HG03432 (cell line): ENCODE results near the gene ABLIM2.

ENCODE experiments used
- ATAC-seq: cut with Tn5 transposase; IDR thresholded peaks from one replicate; pipeline ENCODE4 v1.9.1; 2021; ENCODE audit warnings: mild to moderate bottlenecking, moderate library complexity; ENCODE audit not compliant: unreplicated experiment

ABLIM2 gene

DNA sequence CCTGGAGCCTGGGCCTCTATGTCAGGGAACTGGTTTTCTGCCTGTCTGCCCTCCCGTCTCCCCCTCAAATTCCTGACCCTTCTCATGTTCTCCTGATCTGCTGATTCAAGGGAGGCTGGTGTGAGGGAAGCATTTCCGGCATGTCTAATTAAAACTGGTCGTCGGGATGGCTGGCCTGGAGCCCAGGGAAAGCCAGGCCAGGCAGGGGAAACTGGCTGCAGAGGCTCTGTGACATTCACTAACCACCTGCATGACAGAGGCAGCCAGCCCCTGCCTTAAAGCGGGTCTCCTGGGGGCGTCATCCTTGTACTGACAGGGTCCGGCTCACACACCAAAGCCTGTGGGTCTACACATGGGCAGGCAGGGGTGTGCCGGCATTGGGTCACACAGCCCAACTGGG, 35.2 kb downstream of the ABLIM2 start:
- no peak for ATAC-seq

DNA sequence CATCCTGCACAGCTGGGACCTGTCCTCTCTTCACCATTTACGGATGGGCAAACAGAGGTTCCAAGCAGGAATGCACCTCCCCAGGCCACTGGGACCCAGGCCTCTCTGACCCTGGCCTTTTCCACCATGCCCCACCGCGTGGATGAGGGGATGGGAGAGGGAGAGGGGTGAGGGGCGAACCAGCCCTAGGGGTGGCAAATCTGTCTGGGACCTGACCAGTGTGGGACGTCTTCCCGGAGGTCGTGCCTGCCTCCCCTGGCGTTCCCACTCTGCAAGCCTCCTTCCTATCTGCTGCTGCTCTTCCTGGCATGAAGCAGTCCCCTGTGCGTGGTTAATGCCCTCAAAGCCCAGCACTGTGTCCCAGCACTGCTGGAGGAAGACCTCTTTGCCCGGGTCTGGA, 35.9 kb downstream of the ABLIM2 start:
- no peak for ATAC-seq

DNA sequence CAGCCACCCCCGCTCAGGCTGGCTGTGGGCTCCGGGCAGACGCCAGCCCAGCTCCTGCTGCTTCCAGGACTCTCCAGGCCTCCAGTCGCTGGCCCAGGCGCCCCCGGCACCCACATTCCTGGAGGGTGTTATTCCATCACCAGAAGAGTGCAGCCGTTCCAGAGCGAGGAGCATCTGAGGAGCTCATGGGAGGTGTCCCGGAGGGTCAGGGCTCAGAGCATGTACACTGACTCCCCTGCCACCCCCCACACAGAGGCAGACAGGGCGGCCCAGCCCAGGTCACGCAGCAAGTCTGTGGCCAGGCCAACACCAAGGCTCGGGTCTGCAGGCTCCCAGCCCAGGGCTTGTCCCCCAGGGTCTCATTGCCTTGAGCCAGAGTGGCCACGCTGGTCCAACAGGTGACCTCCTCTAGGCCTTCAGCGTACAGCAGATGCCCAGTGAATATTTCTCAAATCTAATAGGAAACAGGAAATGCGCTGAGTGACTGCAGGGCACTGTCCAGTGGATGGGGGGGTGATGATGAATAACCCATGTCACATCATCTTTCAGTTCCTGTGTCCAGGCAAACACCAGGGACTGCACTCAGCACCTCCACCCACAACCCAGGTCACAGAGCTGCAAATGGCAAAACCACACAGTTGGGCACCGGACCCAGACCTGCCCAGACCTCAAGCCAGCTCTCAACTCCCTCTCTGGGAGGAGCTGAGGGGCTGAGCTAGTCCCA, 37.2 kb downstream of the ABLIM2 start:
- no peak for ATAC-seq

DNA sequence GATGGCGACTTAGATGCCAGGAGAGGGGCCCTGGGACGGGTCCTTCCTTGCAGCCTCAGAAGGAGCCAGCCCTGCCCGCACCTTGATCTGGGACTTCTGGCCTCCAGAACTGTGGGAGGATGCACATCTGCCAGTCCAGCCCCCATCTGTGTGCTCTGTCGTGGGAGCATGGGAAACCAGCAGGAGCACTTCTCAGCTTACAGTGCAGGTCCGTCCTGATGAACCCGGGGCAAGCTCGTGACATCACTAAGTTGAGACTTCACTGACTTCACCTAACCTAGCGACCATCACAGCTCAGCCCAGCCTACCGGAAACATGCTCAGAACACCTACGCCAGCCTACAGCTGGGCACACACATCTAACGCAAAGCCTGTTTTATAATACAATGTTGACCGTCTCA, 38.1 kb downstream of the ABLIM2 start:
- ATAC-seq: no peak

DNA sequence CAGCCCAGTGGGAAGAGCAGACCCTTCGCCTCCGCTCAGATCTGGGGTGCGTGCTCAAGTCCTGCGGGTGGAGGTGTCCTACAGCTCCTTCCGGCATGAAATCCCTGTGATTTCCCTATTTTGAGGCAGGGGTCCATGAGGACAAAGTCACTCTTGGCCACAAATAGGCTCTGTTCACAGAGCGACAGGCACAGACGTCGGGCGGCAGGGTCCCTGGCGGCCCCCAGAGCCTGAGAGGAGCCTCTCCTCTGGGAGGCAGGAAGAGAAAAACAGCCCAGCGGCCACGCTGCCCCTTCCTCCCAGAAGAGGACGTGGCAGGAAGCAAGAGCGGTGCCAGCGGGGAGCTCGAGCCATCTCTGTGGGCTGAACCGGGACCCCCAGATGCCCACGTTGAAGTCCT, 38.7 kb downstream of the ABLIM2 start:
- ATAC-seq: no peak

DNA sequence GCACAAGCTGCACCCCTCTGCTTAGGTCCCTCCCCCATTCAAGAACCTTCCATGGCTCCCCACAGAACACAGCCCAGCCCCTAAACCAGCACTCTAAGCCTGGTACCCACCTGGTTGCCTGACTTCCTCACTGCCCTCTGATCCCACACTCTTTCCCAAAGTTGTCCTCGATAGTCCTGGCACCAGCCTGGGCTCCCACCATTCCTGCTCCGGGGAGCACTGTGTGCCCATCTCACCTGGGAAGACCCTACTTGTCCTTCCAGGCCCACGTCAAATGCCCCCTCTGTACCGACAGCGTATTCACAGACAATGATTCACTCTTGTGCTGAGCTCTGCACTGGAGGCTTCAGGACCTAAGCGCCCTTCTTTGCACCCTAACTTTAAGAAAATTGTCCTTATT, 40.1 kb downstream of the ABLIM2 start:
- no peak for ATAC-seq

DNA sequence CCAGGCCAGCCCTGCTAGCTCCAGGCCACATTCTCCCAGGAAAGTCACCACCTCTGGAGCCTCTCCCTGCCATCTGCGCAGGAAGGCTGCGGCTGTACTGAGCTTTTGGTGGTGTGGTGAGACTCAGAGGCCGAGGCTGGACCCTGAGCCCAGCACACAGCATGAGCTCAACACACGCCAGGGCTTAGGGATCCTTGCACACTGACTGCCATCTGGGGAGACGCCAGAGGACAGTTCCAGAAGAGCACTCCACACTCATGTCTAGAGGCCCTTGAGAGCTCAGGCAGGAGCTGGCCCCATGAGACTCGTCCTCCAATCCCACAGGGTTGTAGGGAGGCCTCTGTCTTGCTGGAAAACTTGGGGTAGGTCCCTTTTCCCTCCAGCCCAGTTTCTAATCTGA, 40.6 kb downstream of the ABLIM2 start:
- no peak for ATAC-seq

DNA sequence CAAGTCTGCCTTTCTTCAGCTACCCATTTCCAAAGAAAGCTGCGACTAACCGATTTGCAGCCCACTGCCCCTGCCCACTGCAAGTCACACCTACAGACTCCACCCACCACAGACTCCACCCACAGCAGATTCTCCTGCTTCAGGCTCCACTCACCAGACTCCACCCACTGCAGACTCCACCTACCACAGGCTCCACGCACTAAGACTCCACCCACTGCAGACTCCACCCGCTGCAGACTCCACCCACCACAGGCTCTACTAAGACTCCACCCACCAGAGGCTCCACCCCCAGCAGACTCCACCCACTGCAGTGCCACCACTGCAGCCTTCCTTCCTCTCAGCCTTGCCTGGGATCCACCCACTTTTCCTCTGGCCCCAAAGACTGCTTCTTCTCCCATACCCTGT, 41.3 kb downstream of the ABLIM2 start:
- no peak for ATAC-seq

DNA sequence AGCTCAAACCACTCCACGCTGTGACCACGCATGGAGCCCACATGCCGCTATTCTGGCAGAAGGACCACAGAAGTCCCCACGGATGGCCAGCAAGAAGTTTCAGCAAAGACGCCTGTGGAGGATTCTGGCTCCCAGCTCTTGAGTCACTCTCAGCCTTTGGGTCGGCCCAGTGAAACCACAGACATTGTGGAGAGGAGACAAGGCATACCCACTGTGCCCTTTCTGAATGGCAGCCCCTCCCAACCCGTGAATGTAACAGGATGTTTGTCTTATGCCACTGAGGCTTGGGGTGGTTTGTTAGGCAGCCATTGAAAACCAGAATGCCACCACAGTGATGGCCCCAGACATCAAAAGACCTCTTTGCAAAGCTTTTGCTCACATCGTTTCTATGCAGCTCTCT, 42.7 kb downstream of the ABLIM2 start:
- ATAC-seq: no peak

DNA sequence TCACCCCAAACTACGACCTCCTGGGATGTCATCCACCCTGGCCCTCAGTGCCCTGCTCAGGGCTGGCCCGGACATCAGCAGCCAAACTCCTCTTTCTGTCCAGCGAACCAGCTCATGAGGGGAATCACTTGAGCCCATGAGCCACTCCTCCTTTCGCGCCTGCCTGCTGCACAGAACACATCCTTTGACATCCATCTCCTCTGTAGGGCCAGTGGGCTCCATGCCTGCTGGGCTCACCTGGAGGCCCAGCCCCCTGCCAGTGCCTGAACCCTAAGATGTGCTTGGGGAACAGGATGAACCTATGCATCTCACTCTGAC, 43.5 kb downstream of the ABLIM2 start:
- ATAC-seq: no peak

DNA sequence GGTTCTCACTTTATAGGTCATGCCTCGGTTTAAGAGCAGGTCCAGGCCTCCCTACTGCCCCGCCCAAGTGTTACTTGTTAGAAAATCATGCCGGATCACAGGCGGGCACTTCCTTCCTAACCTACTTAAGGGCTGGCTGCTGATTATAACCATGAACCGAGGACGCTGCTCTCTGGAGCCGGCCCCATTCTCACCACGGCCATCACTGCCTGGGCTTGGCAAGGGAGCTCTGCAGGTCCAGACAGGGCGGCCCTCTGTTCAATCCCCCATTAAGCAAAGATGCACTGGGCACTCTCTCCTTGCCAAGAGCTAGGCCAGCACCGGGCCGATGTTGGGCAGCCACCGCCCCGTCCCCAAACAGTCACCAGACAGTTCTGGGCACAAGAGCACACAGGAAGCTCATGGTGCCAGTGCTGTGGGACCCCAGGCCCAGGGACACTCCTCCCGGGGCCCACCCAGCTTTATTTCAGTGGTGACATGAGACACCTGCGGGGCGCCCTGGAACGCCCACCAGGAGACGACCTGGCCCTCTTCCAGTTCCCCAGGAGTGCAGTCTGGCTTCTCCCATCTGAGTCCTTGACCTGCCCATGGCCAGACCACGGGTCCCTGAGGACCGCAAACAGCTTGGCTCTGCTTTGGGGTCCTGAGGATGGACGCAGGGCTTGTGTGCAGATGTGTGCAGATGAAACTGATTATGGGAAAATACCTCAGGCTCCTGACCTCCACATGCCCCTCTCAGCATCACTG, 44.0 kb downstream of the ABLIM2 start:
- no peak for ATAC-seq

DNA sequence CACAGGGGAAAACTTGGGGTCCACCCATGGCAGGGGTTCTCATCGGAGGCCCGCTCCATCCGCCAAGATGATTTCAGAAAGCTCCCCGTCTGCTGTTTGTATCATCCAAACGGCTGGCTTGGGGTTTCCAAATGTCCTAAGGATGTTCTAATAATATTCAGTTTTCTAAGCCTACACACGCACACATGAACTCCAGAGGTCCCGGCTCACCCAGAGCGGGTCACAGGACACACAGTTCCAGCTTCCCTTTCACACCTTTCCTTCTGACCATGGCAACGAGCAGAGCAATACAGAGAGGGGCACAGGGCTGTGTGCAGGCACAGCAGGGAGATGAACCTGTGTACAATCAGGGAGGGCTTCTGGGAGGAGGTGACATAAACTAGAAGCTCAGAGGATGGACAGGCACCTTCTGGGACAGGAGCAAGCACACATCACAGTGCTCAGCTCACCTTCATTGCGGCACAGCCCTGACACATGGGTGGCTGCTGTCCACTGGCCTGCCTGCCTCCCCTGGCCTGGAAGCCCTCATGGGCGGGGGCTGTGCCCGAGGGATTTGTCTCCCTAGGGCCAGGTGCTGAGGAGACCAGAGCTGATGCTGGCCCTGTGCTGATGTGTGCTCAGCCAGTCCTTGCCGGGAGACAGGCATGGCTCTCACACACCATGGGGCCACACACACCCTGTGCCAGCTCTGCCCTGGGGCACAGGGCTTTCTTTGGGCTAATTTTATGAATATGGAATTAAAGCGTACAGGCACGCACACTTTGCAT, 44.8 kb downstream of the ABLIM2 start:
- no peak for ATAC-seq

DNA sequence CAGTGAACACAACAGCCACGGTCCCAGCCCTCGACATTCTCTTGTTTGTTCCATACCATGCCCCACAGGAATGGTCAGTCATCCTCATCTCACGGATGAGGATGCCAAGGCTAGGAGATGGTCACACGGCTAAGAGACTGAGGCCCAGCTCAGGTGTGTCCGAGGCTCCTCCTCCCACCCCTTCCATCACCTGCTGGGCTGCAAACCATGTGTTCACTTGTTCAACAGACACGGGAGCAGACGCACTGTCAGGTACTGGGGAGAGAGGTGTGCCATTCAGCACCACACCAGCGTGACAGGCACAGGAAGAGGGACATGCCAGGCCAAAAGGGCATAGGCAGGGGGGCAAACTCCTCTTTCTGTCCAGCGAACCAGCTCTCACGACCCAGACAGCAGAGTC, 45.9 kb downstream of the ABLIM2 start:
- ATAC-seq: no peak

DNA sequence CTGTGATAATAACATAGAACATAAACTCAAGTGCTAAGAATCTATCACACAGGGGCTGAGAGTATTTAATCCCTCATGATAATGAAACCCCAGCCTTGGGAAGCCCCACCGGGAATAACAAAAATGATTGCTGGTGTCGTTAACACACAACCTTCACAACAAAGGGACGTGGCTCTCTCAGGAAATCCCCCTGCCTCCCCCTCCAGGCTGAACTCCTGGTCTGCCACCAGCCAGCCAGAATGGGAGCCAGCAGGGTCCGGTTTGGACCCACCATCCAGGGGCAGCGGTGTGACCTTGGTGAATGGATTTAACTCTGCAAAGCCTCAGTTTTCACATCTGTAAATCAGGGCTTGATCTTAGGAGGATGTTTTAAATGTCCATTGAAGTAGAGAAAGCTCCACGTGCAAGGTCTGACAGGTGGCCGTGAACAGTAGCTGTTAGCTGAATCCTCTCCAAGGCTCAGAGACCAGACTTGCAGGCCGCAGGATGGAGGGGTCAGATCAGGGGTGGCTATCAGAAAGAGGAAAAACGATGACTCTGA, 46.5 kb downstream of the ABLIM2 start:
- no peak for ATAC-seq

DNA sequence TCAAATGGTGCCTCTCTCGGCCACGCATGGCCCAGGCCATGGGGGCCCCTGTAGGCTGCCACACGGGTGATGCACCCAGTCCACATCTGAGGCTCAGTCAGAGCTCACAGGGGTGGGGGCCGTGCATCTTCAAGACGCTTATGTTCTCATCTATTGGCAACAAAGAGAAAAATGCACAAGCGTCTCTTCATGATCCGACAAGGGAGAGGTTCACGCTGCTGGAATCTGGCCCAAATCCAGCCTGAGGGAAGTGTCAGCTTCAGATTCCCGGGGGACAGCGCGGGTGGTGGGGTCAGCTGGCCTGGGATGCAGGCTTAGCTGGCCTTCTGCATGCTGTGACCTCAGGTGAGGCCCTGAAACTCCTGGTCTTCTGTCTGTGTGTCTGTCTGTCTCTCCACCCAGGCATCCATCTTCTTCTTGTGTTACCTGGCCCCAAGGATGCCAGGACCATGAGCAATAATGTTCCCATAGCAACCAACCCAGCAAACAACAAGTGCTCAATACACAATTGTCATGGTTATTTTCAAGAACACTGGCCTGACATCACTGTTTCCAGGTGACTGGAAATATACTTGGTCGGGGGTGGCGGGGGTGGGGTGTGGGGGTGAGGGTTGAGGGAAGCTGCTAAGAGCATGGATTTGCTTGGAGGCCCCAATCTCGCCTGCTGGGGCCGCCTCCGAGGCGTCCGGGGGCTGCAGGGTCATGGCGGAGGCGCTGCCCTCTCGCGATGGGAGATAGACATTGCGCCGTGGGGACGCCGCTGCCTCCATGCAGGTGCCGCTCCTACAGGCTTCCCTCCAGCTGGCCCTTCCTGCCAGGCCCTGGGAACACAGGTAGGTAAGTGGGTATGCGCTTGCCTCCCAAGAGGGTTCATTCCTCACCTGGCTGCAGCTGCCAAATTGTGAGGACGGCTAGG, 48.3 kb downstream of the ABLIM2 start:
- ATAC-seq: no peak

DNA sequence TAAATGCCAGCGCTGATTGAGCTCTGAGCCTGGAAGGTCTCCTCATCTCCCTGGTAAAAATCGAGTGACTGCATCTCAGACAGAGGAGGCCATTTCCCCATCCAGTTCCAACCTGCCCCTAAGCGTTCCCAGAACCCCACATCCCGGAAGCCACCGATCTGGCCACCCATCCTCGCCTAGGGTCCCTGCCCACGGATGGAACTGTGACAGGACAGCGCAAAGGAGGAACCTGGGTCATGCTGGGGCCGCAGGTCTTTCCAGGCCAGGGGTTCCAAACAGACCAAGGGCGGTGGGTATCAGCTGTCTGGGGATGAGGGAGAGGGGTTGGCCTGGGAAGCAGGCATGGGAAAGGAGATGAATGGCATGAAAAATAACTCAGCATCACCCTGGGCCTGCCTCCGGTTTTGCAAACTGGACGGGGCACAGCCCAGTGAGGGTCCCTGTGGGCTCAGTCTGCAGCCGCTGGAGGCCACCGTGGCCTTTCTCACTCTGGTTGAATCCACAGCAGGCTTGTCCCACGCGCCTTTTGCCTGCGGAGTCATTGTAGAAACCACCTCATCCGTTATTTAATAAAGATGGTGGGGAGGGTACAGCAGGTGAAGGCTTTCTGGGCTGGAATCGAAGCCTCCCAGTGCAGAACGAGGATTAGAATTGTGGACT, 49.1 kb downstream of the ABLIM2 start:
- ATAC-seq: no peak

DNA sequence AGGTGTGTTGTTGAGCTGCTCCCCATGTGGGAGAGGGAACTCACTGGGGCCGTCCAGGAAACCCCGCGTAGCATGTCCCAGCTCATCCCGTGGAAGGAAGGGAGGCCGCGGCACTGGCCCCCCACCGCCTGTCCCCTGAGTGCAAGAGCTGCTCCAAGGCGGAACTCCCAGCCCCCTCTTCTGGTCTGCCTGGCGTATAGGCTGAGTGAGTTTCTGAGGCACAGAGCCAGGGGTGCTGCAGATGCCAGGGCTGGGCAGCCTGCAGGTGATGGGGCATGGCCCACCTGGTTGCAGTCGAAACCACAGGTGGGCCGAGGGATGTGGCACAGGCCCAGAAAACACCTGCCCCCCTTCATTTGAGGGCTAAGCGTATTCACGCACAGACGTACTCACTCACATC, 49.6 kb downstream of the ABLIM2 start:
- no peak for ATAC-seq

DNA sequence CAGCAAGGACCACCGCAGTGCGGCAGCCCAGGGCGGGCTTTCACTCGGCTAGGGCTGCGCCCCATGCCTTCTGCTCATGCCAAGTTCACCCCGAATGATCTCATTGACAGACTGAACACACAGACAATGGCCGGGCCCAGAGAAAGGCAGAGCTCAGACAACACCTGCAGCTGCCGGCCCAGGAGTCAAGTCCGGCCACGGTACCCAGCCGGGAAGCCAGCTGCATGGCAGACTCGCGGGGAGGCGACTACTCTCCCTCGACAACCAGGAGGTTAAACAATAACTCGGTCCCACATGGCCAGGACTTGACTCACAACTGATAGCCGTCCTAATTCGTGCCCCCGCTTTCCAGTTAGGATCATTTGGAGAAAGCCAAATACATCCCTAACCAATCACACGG, 50.4 kb downstream of the ABLIM2 start:
- no peak for ATAC-seq

DNA sequence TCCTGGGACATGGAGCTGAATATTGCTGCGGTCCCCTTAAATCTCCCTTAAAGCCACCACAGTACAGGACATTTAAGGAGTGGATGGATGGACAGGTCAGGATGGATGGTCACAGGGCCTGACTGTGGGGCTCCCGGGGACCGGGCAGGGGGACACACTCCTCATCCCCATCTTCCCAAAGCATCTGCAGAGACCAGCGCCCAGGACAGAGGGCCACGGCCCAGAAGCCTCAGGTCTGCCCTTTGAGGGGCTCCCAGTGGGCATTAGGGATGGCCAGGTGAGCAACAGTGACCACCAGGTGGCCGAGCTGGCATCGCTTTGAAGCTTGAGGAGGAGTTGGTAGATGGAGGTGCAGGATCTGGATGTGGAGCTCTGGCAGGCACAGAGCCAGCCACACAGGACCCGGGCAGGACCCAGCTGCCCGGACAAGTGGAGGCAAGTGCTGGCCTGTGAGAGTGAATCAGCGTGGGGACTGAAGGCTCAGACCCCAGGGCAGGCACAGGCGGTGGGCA, 51.4 kb downstream of the ABLIM2 start:
- no peak for ATAC-seq

DNA sequence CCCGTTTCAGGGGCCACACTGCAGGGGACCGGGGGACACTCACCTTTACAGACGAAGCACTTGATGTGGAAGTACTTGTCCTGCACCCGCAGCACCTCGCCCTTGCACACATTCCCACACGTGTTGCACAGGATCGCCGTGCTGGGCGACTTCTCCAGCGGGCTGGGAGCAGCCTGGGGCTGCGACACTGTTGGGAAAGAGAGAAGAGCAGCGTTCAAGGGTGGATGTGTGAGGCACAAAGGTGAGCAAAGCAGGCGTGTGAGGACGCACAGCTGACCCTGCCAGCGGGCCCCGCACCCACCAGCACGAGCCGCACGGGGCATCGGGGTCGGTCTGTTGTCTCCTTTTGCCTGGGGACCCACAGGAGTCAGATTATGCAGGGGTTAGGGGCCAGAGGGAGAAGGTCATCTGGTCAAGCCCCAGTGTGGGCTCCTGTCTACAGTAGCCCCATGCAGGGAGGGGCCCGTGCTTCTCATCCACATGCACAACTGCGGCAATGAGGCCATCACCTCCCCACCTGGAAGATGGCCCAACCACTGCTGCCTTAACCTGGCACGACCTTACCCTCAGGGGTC, 52.1 kb downstream of the ABLIM2 start:
- no peak for ATAC-seq
